ENCODE data around the gene ENOX2. TPM values are rescaled to one million over a fixed set of nuclear protein-coding genes. Genes with fewer than 3 reads are reported as not detected.

ENOX2 gene
- total and polyA plus RNA-seq, 2 donors (not counting 1 experiment from before 2014, with no cell fraction given): 5.1 to 18.8 TPM

- Mint-ChIP-seq H3K27ac (no peak overlapping the region), H3K9me3 (ENCODE audit: insufficient read depth) (peaks cover 3% of the 10 kb centered on the region), H3K4me3 (no peak overlapping the region), H3K4me1 (no peaks in the 10 kb centered on the region), H3K27me3 (no peaks in the 10 kb centered on the region)
- no peaks in the 10 kb centered on the region for H3K9me3 ChIP-seq (ENCODE audit: control extremely low read depth in 1 of 3, control insufficient read depth in 2 of 3, insufficient read depth in 1 of 3, low read length in 2 of 3)
- H3K27ac ChIP-seq (ENCODE audit: low read length in 2 of 2): no peak overlapping the region
- no peak overlapping the region for H2AFZ ChIP-seq (ENCODE audit: insufficient read depth, low read depth, low read length, poor library complexity, severe bottlenecking)
- intact Hi-C loops (cut with micrococcal nuclease): no loop called here
- ATAC-seq (ENCODE audit: low read depth) (no peak), DNase-seq (no peak)
- TF ChIP-seq CTCF (IDR thresholded peaks at IDR 0.05) (no peak), EZH2 (IDR thresholded peaks at IDR 0.05; ENCODE audit: borderline replicate concordance, insufficient read depth, low read depth, low read length, poor library complexity, severe bottlenecking) (no peak)
- no peak overlapping the region for H3K9ac ChIP-seq (ENCODE audit: low read length)
- no peaks in the 10 kb centered on the region for H3K4me1 ChIP-seq (ENCODE audit: control insufficient read depth in 2 of 2, insufficient read depth in 2 of 2, low read length in 2 of 2)
- no peak overlapping the region for H3K4me3 ChIP-seq (ENCODE audit: control extremely low read depth in 1 of 5, extremely low read depth in 1 of 5, insufficient read depth in 1 of 5, low read depth in 2 of 5, low read length in 4 of 5)
- H3K27me3 ChIP-seq (replicated peaks in 1 of 4; ENCODE audit: control extremely low read depth in 1 of 4, control insufficient read depth in 3 of 4, insufficient read depth in 4 of 4, low read length in 3 of 4): no peaks in the 10 kb centered on the region
- no peaks in the 10 kb centered on the region for H4K20me1 ChIP-seq (ENCODE audit: control insufficient read depth, insufficient read depth, low read length, poor library complexity, severe bottlenecking)
- H3K79me2 ChIP-seq (ENCODE audit: control insufficient read depth, insufficient read depth, low read length): no peaks in the 10 kb centered on the region
- no CpG with 5 or more reads among the region's 2 CpGs for WGBS (ENCODE audit: insufficient coverage)
- H3K36me3 ChIP-seq (replicated peaks in 1 of 2; ENCODE audit: control extremely low read depth in 1 of 2, control insufficient read depth in 1 of 2, extremely low read depth in 1 of 2, insufficient read depth in 2 of 2, low read length in 1 of 2): no peaks in the 10 kb centered on the region
- ChIA-PET CTCF (no interaction called here), POLR2A (no interaction called here)
- H3K4me2 ChIP-seq (replicated peaks; ENCODE audit: low read depth, low read length, poor library complexity, severe bottlenecking): no peak overlapping the region
Measured at GRCh38 chrX:130789793-130790192, 113.2 kb downstream of the ENOX2 start.

- Histone ChIP-seq H3K79me2 (ENCODE audit: control insufficient read depth, insufficient read depth, low read length) (no peaks in the 10 kb centered on the region), H3K9ac (ENCODE audit: low read length) (no peak overlapping the region), H3K27ac (ENCODE audit: low read length in 2 of 2) (no peak overlapping the region), H3K4me2 (replicated peaks; ENCODE audit: low read depth, low read length, poor library complexity, severe bottlenecking) (no peak overlapping the region), H3K4me1 (ENCODE audit: control insufficient read depth in 2 of 2, insufficient read depth in 2 of 2, low read length in 2 of 2) (no peaks in the 10 kb centered on the region), H3K4me3 (ENCODE audit: control extremely low read depth in 1 of 5, extremely low read depth in 1 of 5, insufficient read depth in 1 of 5, low read depth in 2 of 5, low read length in 4 of 5) (no peak overlapping the region), H3K9me3 (ENCODE audit: control extremely low read depth in 1 of 3, control insufficient read depth in 2 of 3, insufficient read depth in 1 of 3, low read length in 2 of 3) (no peaks in the 10 kb centered on the region), H4K20me1 (ENCODE audit: control insufficient read depth, insufficient read depth, low read length, poor library complexity, severe bottlenecking) (no peaks in the 10 kb centered on the region), H2AFZ (ENCODE audit: insufficient read depth, low read depth, low read length, poor library complexity, severe bottlenecking) (no peak overlapping the region), H3K36me3 (replicated peaks in 1 of 2; ENCODE audit: control extremely low read depth in 1 of 2, control insufficient read depth in 1 of 2, extremely low read depth in 1 of 2, insufficient read depth in 2 of 2, low read length in 1 of 2) (no peaks in the 10 kb centered on the region), H3K27me3 (replicated peaks in 1 of 4; ENCODE audit: control extremely low read depth in 1 of 4, control insufficient read depth in 3 of 4, insufficient read depth in 4 of 4, low read length in 3 of 4) (no peaks in the 10 kb centered on the region)
- ATAC-seq (ENCODE audit: low read depth): no peak
- no peak for DNase-seq
- POLR2A ChIA-PET: no interaction called here
- 100% methylated on average over 1 of the region's 4 CpGs for WGBS (ENCODE audit: insufficient coverage)
- no peaks in the 10 kb centered on the region for H3K27me3 Mint-ChIP-seq
- no peak overlapping the region for H3K4me3 Mint-ChIP-seq
- H3K27ac Mint-ChIP-seq: no peak overlapping the region
- CTCF ChIA-PET: no interaction called here
- intact Hi-C loops (cut with micrococcal nuclease): no loop called here
- no peak for TF ChIP-seq CTCF (IDR thresholded peaks at IDR 0.05)
- no peak for TF ChIP-seq EZH2 (IDR thresholded peaks at IDR 0.05; ENCODE audit: borderline replicate concordance, insufficient read depth, low read depth, low read length, poor library complexity, severe bottlenecking)
- no peaks in the 10 kb centered on the region for H3K4me1 Mint-ChIP-seq
- H3K9me3 Mint-ChIP-seq (ENCODE audit: insufficient read depth): peaks cover 3% of the 10 kb centered on the region
Measured at GRCh38 chrX:130788786-130789581, 114.0 kb downstream of the ENOX2 start.
